Measurements from ENCODE around the gene GSTK1.
"Not testable (repeated sequence)": the region's sequence is repeated elsewhere in the genome, so short reads cannot be mapped to it uniquely, and the experiment has no call there.

GSTK1 gene

GRCh38 chr7:143283381-143283780 is 20.1 kb downstream of the GSTK1 start:
- Mint-ChIP-seq H3K36me3 (ENCODE audit: insufficient read depth) (peaks cover 7% of the 10 kb centered on the region), H3K9me3 (no peaks in the 10 kb centered on the region), H3K27me3 (no peaks in the 10 kb centered on the region), H3K4me1 (peaks cover 36% of the 10 kb centered on the region), H3K4me3 (no peak overlapping the region), H3K27ac (ENCODE audit: low read depth) (no peak overlapping the region)
- no peak for ATAC-seq (replicated peaks; ENCODE audit: extremely low read depth, poor library complexity, severe bottlenecking)
- DNase-seq (ENCODE audit: low spot score in 2 of 2) = no peak

DNA sequence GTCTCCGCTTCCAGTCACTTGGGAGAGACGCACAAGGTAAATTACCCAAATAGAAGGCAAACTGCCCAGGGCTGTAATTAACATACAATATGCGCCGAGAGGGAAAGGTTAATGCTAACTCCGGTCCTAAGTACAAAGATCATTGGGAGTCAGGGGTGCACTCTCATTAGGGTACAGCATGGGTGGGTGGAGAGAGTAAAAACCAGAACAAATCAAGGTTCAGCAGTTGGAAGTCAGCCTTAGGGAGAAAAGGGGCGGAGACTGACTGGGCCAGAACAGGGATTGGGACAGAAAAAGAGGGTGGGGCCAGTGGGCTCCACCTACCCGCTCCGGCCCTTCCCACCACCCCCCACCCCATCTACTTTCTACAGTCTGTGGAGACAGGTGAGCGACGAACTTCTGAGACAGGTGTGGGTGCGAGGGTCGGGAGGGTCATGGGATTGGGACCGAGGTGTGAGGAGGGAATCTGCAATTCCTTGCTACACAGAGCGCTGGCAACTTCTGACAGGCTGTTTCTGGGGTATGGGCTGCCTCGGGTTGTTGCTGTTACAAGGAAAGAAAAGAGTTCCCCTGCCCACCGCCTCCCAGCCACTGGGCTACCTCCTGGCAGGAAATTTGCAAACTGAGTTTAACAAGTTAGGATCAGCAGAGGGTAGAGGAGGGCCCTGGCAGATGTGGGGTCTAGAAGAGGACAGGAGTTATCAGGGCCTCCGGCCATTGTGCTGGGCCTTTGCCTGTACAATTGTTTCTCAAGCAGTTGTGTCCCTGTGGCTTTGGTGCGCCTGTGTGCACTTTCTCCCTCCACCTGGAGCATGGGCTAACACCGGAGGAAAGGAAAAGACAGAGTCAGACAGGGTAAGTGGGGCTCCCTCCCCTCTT is 21.6 kb downstream of the GSTK1 start, which contains the start of gene TMEM139:
TSS of gene TMEM139 (plus strand) at position 368 of the 879 bp plus-strand sequence. CDS start 1,000 bp downstream, outside the sequence.
- DNase-seq (ENCODE audit: low spot score in 2 of 2) = no peak
- H3K9me3 Mint-ChIP-seq = no peaks in the 10 kb centered on the region
- no peak for ATAC-seq (replicated peaks; ENCODE audit: extremely low read depth, poor library complexity, severe bottlenecking)
- H3K4me3 Mint-ChIP-seq = no peak within 1 kb of the TSS
- peaks cover 36% of the 10 kb centered on the region for H3K4me1 Mint-ChIP-seq
- H3K27ac Mint-ChIP-seq (ENCODE audit: low read depth) = peak within 1 kb of the TSS; percentile 75
- H3K27me3 Mint-ChIP-seq = no peaks in the 10 kb centered on the region
- peaks cover 11% of the 10 kb centered on the region for H3K36me3 Mint-ChIP-seq (ENCODE audit: insufficient read depth)

GRCh38 chr7:143285470-143285778 is 22.2 kb downstream of the GSTK1 start:
- Mint-ChIP-seq H3K4me3 (no peak overlapping the region), H3K27me3 (no peaks in the 10 kb centered on the region), H3K36me3 (ENCODE audit: insufficient read depth) (peaks cover 11% of the 10 kb centered on the region), H3K9me3 (no peaks in the 10 kb centered on the region), H3K27ac (ENCODE audit: low read depth) (peak overlapping the region; percentile 75), H3K4me1 (peaks cover 36% of the 10 kb centered on the region)
- no peak for ATAC-seq (replicated peaks; ENCODE audit: extremely low read depth, poor library complexity, severe bottlenecking)
- DNase-seq (ENCODE audit: low spot score in 2 of 2) = no peak

GRCh38 chr7:143285806-143286521 is 22.7 kb downstream of the GSTK1 start:
- H3K27ac Mint-ChIP-seq (ENCODE audit: low read depth) = no peak overlapping the region
- H3K27me3 Mint-ChIP-seq = no peaks in the 10 kb centered on the region
- DNase-seq (ENCODE audit: low spot score in 2 of 2) = no peak
- H3K9me3 Mint-ChIP-seq = no peaks in the 10 kb centered on the region
- no peak for ATAC-seq (replicated peaks; ENCODE audit: extremely low read depth, poor library complexity, severe bottlenecking)
- peaks cover 11% of the 10 kb centered on the region for H3K36me3 Mint-ChIP-seq (ENCODE audit: insufficient read depth)
- no peak overlapping the region for H3K4me3 Mint-ChIP-seq
- H3K4me1 Mint-ChIP-seq = peaks cover 36% of the 10 kb centered on the region

DNA sequence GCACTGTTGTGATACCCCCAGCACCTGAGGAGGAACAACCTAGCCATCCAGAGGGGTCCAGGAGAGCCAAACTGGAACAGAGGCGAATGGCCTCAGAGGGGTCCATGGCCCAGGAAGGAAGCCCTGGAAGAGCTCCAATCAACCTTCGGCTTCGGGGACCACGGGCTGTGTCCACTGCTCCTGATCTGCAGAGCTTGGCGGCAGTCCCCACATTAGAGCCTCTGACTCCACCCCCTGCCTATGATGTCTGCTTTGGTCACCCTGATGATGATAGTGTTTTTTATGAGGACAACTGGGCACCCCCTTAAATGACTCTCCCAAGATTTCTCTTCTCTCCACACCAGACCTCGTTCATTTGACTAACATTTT is 23.3 kb downstream of the GSTK1 start:
- Mint-ChIP-seq H3K9me3 (no peaks in the 10 kb centered on the region), H3K27me3 (no peaks in the 10 kb centered on the region), H3K27ac (ENCODE audit: low read depth) (no peak overlapping the region), H3K4me3 (no peak overlapping the region), H3K4me1 (peaks cover 41% of the 10 kb centered on the region), H3K36me3 (ENCODE audit: insufficient read depth) (peaks cover 14% of the 10 kb centered on the region)
- ATAC-seq (replicated peaks; ENCODE audit: extremely low read depth, poor library complexity, severe bottlenecking) (no peak), DNase-seq (ENCODE audit: low spot score in 2 of 2) (no peak)

GRCh38 chr7:143287339-143287934 is 24.2 kb downstream of the GSTK1 start:
- Mint-ChIP-seq H3K4me3 (peak overlapping the region; percentile 96), H3K27me3 (no peaks in the 10 kb centered on the region), H3K9me3 (no peaks in the 10 kb centered on the region), H3K36me3 (ENCODE audit: insufficient read depth) (peaks cover 24% of the 10 kb centered on the region), H3K4me1 (peaks cover 44% of the 10 kb centered on the region), H3K27ac (ENCODE audit: low read depth) (peak overlapping the region; percentile 87)
- no peak for ATAC-seq (replicated peaks; ENCODE audit: extremely low read depth, poor library complexity, severe bottlenecking)
- DNase-seq (ENCODE audit: low spot score in 2 of 2) = no peak

DNA sequence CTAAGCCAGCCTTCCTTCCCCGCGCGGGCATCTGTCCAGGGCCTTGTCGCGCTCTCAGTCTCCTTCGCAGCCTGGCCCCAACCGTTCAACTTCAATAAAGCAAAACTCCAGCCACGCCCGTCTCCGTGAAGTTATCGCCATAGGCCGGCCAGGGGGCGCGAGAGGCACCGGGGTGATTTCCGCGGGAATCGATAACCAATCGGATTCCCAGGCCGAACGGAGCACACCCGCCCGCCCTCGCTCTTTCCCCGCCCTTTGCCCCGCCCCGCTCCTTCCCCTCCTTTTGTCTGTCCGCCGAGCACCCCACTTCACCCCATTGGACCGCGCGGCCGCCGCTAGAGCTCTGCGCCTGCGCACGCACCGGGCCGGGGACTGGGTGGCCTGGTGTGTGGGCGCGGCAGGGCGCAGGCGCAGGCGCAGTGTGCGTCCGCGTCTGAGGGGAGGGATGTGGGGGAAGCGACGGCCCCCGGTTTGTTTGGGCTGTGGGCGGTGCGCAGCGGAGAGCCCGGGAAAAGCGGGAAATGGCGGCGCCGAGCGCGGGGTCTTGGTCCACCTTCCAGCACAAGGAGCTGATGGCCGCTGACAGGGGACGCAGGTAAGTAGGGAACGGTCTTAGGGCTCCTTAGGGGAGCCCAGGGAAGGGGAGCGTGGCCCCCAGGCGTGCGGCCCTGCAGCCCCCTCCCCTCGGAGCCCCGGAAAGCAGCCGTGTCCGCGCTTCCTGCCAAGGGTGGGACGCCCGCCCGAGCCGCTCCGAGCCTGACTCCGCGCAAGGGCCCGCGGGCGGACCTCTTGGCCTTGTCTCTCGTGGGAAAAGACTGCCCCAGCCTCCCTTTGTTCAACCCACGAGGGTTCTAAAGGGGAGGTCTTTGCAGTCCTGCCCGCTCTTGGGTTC is 24.9 kb downstream of the GSTK1 start, which contains the start of gene CASP2:
TSS of gene CASP2 (plus strand) at position 417 of the 892 bp plus-strand sequence. CDS start at position 522, 105 bp downstream.
- H3K36me3 Mint-ChIP-seq (ENCODE audit: insufficient read depth) = peaks cover 31% of the 10 kb centered on the region
- no peaks in the 10 kb centered on the region for H3K27me3 Mint-ChIP-seq
- DNase-seq (ENCODE audit: low spot score in 2 of 2) (peak; percentile 94), ATAC-seq (replicated peaks; ENCODE audit: extremely low read depth, poor library complexity, severe bottlenecking) (peak; percentile 96)
- H3K4me1 Mint-ChIP-seq = peaks cover 44% of the 10 kb centered on the region
- H3K27ac Mint-ChIP-seq (ENCODE audit: low read depth) = peak within 1 kb of the TSS; percentile 87
- H3K9me3 Mint-ChIP-seq = no peaks in the 10 kb centered on the region
- peak within 1 kb of the TSS; percentile 96 for H3K4me3 Mint-ChIP-seq

- H3K4me1 Mint-ChIP-seq = peaks cover 43% of the 10 kb centered on the region
Measured at GRCh38 chr7:143288836-143289235, 25.6 kb downstream of the GSTK1 start.

GRCh38 chr7:143289421-143289820 is 26.2 kb downstream of the GSTK1 start:
- Mint-ChIP-seq H3K4me1 (peaks cover 46% of the 10 kb centered on the region), H3K9me3 (no peaks in the 10 kb centered on the region), H3K27ac (ENCODE audit: low read depth) (peak overlapping the region; percentile 87), H3K27me3 (no peaks in the 10 kb centered on the region), H3K4me3 (peak overlapping the region; percentile 96), H3K36me3 (ENCODE audit: insufficient read depth) (peaks cover 43% of the 10 kb centered on the region)
- no peak for DNase-seq (ENCODE audit: low spot score in 2 of 2)
- ATAC-seq (replicated peaks; ENCODE audit: extremely low read depth, poor library complexity, severe bottlenecking) = no peak

More at GRCh38 chr7:143288836-143289235, 25.6 kb downstream of the GSTK1 start:
- Mint-ChIP-seq H3K27ac (ENCODE audit: low read depth) (peak overlapping the region; percentile 87), H3K27me3 (no peaks in the 10 kb centered on the region), H3K36me3 (ENCODE audit: insufficient read depth) (peaks cover 38% of the 10 kb centered on the region), H3K4me3 (peak overlapping the region; percentile 96), H3K9me3 (no peaks in the 10 kb centered on the region)
- no peak for ATAC-seq (replicated peaks; ENCODE audit: extremely low read depth, poor library complexity, severe bottlenecking)
- DNase-seq (ENCODE audit: low spot score in 2 of 2) = no peak

- peaks cover 48% of the 10 kb centered on the region for H3K4me1 Mint-ChIP-seq
- peak overlapping the region; percentile 96 for H3K4me3 Mint-ChIP-seq
- peak overlapping the region; percentile 45 for H3K27ac Mint-ChIP-seq (ENCODE audit: low read depth)
- ATAC-seq (replicated peaks; ENCODE audit: extremely low read depth, poor library complexity, severe bottlenecking); H3K27me3 Mint-ChIP-seq; H3K9me3 Mint-ChIP-seq; DNase-seq (ENCODE audit: low spot score in 2 of 2): not testable (repeated sequence)
- peaks cover 47% of the 10 kb centered on the region for H3K36me3 Mint-ChIP-seq (ENCODE audit: insufficient read depth)
Measured at GRCh38 chr7:143289888-143290287, 26.6 kb downstream of the GSTK1 start.

DNA sequence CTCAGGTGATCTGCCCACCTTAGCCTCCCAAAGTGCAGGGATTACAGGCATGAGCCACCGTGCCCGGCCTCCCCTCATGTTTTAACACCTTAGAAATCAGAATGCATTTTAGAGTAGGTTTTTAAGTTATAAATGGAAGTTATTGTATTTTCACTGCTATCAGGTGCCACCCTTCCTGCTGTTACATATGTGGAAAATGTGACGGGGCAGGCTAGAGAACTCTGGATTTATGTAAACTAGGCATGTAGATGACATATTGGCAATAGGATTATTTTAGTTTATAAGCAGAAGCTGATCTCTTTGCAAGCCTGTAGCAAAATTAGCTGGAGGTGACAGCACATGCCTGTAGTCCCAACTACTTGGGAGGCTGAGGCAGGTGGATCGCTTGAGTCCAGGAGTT is 27.1 kb downstream of the GSTK1 start:
- DNase-seq (ENCODE audit: low spot score in 2 of 2) (no peak), ATAC-seq (replicated peaks; ENCODE audit: extremely low read depth, poor library complexity, severe bottlenecking) (no peak)
- H3K4me1 Mint-ChIP-seq = peaks cover 49% of the 10 kb centered on the region
- H3K27ac Mint-ChIP-seq (ENCODE audit: low read depth) = peak overlapping the region; percentile 45
- H3K4me3 Mint-ChIP-seq = peak overlapping the region; percentile 96
- H3K9me3 Mint-ChIP-seq = no peaks in the 10 kb centered on the region
- no peaks in the 10 kb centered on the region for H3K27me3 Mint-ChIP-seq
- H3K36me3 Mint-ChIP-seq (ENCODE audit: insufficient read depth) = peaks cover 51% of the 10 kb centered on the region

- Mint-ChIP-seq H3K36me3 (ENCODE audit: insufficient read depth) (peaks cover 69% of the 10 kb centered on the region), H3K4me3 (no peak overlapping the region), H3K27me3 (no peaks in the 10 kb centered on the region), H3K9me3 (no peaks in the 10 kb centered on the region), H3K27ac (ENCODE audit: low read depth) (no peak overlapping the region), H3K4me1 (peaks cover 60% of the 10 kb centered on the region)
- ATAC-seq (replicated peaks; ENCODE audit: extremely low read depth, poor library complexity, severe bottlenecking) (no peak), DNase-seq (ENCODE audit: low spot score in 2 of 2) (no peak)
Measured at GRCh38 chr7:143292876-143293275, 29.6 kb downstream of the GSTK1 start.

Measured in central memory CD8-positive, alpha-beta T cell (primary cell).